SH-SY5Y (cell line): ENCODE data around the gene SLC8A1.

ENCODE experiments used
- GATA2 ChIP-seq: IDR thresholded peaks from 2 replicates; pipeline ENCODE4 v1.6.1; 2011; ENCODE audit warnings: mild to moderate bottlenecking, low read depth, low read length
- GATA3 ChIP-seq: IDR thresholded peaks from 2 replicates; pipeline ENCODE4 v1.6.1; 2011; ENCODE audit warnings: low read depth, mild to moderate bottlenecking, low read length, moderate library complexity

DNA sequence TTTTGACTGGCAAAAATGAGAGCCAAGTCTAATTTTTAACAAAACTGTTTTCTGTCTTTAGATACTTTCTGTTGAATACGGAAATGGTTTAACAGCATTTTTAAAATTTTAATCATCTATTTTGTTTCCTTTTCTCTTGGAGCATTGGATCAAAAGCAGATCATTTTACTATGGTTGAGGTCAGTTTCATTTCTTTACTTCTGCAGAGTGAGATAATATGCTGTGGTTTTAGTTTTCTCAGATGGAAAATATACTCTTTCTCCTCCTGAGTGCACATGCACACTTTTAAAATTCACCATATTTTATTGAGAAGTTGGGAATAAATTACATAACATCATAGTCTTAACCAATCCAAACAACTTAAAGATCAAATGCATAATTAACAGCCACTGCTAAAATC, 283.3 kb downstream of the SLC8A1 start:
- TF ChIP-seq GATA3, result no peak
- no peak for TF ChIP-seq GATA2
